ENCODE results near the gene MPZL2.
A peak's percentile ranks its signal among the peaks of the same experiment; 100 is the strongest.

The MPZL2 gene

GRCh38 chr11:118240999-118241763 lies 22.9 kb downstream of the MPZL2 start:
- no peak for DNase-seq

DNA sequence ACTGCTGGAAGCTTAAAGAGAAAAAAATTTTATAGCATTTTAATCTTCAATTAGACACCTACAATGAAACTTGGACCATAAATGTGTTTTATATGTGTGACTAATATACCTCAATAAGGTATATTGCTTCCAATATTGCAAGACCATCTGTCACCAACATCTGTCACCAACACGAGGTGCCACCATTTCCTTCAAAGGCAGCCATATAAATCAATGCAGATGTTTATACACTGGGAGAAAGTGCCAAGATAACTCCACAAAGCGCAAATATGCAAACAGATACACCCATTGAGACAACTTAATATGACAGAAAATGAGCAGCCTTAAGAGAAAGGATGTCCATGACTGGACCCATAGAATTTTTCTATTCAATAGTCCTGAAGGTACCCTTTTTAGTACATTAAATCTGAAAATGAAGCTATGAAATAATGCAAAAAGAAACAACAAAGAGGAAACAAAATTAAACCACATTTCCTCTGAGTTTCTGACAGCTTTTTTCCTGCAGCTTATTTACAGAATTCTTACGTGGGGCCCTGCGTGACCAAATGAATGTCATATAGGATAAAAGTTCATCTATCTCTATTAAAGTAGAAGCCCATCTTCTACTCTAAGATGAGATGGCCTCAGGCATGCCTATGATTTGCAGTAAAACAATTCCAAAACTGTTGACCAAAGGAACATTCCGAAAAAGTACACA lies 24.4 kb downstream of the MPZL2 start:
- no peak for DNase-seq

DNA sequence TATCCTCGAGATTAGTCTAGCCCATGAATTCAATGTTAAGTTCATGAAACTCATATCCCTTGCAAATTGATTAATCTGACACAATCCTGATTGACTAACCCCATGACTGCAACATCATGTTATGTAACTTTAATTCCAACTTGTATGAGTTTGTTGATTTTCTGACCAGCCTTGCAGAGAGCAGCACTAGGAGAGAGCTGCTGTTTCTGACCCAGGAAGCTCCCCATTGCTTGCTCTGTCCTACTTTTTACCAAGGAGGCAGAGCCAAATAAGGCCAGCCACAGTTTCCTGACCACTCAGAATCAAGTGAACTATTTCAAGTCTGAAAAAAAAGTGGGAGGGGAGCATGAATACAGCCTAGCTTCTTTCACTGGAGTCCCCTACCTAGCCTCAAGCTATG lies 25.2 kb downstream of the MPZL2 start:
- no peak for DNase-seq

- no peak for DNase-seq
Measured at GRCh38 chr11:118238421-118238820, 25.7 kb downstream of the MPZL2 start.

- no peak for DNase-seq
Measured at GRCh38 chr11:118236170-118236569, 27.9 kb downstream of the MPZL2 start.

DNA sequence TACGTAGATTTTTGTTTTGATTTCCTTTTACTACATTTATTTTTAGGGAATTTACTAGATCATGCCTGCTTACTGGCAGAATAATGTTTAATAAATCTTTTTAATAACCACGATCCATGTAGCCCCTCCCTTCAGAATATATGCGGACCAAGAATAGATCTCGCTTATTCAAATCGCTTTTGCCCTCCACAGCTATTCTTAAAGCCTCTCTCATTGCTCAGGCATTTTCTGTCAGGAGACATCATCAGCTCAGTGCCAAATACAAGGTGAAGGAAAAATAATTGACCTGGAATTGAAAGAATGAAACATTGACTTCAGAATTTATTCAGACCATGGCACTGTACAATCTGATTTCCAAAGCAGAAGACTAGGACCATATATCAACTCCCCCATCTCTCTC lies 29.3 kb downstream of the MPZL2 start:
- DNase-seq = no peak

DNA sequence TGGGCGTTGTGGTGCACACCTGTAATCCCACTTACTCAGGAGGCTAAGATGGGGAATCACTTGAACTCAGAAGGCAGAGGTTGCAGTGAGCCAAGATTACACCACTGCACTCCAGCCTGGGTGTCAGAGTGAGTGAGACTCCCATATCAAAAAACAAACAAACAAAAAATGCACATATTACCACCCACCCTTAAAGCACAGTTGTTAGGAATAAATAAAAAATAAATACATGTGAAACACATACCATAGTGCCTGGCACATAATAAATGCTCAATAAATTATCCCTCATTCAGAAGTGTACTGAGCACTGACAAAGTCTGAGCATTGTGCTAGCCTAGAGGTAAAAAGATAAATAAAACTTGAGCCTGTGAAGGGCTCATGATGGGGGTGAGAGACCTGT lies 30.2 kb downstream of the MPZL2 start:
- no peak for DNase-seq

DNA sequence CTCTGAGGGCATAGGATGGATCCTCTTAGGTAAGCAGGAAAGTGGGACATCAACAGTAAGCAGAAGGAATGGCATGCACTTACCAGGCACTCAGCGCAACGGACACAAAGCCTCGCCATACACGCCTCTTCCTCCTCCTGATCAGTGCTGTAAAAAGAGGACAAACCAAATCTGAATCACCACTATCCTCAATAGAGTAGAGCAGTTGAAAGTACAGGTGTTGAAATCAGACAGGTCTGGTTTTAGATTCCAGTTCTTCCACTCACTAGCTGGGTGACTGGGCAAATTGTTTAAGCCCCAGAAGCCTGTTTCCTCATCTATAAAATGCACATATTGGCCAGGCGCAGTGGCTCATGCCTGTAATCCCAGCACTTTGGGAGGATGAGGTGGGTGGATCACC lies 30.7 kb downstream of the MPZL2 start:
- DNase-seq = no peak

DNA sequence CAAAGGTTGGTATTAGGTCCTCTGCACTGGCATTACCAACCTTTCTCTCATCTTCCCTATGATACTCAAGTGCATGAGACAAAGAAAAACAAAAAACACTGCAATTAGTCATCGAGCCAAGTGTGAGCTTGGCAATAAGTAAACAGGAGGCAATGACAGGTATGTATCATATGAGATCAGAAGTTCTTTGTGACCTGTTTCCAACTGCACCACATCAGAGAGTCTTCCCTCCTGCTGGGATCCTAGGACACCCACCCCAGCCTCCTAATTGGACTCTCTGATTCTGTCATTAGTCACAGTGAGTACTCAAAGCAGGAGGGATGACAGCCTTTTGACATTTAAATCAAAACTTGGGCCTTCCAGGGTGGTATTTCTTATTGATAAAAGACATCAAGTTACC lies 31.4 kb downstream of the MPZL2 start:
- no peak for DNase-seq

DNA sequence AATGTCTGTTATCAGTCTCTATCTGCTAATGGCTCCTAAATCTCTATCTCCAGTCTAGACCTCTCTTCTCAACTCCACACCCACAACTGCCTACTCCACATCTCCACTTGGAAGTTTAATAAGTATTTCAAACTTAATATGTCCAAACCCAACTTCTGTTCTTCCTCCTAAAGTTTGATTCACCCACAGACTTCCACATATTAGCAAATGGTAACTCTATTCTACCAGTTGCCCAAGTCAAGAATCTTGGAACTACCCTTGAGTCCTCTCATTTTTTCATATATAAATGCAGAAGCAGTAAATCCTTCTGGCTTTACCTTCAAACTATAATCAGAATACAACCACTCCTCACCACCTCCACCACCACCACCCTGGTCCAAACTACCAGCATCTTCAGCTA lies 32.6 kb downstream of the MPZL2 start:
- DNase-seq = no peak

DNA sequence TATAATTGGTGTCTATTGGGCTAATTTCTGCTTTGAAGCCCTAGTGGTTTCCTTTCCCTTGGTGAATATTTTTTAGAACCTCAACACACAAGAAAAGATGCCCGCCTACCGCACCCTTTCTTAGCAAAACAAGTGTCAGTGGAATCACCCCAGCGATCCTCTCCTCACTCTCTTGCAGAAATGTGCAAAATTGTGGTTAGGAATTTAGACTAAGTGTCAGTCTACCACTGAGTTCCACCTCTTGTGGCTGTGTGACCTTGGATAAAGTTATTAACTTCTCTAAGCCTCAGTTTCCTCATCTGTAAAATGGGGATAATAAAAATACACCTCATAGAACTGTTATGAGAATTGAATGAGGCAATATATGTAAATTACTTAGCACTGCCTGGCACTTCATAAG lies 34.0 kb downstream of the MPZL2 start:
- DNase-seq = no peak

DNA sequence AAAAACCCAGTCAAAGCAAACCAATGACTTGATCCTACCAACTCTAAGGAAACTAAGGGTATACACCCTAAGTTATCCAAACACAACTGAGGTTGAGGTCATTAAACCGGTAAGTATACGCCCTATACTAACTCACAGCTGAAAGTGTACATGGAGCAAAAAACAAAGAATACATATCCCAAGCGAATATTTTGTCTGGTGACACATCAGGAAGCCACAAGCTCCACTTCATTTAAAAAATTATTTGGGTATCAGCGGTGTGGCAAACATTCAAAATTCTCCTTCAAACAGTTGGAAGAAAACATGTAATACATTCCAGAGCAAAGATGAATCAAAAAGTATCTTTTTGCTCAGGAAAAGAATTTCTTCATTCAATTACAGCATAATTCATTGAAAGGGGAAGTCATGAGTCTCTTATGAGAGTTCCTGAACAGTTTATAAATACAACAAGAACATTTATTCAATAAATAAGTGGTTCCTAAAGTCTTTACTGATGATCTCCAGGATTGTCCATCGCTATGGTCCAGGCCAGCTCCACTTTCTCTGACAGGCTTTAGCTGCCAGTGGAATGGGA lies 34.7 kb downstream of the MPZL2 start:
- DNase-seq = no peak

DNA sequence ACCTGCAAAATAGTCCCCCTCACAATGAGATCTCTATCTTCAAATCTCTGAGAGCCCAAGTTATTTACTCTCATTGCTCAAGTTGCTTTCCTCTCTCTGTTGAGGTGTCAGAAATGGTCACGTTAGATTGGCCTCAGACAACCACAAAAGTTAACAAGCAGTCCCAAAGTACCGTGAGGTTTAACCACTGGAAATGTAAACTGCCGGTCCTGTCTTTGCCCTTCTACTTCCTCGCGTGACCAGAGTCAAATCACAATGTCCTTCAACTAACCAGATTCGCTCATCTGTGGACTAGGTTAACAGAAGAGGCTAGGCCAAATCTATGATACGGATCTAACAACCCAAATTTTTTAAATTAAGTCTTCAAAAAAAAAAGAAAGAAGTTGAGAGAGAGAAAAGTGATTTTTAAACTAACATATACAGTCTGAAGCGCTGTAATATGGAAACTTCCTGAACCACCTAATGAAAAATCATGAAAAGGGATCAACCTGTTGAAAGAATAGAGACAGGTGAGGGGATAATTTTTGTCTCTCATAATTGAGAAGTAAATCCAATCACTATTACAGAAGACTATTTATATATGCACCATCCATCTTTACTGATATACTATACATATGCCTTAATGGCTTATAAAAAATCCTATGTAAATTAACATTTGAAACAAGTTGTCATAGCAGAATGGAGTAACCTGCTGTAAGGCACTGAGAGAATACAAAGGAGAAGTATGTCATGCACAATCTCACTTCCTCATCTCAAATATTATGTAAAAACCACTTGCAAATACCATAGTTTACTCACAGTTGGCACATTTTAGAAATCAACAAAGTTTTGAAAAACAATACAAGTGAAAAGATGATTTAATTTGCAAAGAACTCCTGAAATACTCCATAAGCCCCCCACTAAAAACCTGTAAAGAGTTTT lies 36.0 kb downstream of the MPZL2 start:
- DNase-seq = no peak

DNA sequence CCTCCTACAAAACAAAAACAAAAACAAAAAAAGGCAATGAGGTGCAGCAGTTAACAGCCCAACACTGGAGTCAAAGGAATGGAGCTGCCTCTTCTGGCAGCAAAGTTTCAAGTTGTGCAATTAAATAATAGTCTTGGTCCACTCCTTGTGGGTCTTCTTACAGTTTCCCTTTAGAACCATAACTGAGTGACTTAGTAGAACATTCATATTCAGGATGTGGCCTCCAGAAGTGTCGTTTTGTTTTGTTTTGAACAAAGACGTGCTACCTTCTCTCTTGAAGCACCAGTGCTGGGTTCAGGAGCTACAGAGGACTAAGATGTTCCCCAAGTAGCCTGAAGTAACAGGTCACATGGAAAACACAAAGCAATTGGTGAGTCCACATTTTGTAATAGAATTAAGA lies 37.3 kb downstream of the MPZL2 start:
- DNase-seq = no peak

GRCh38 chr11:118226296-118226695 lies 37.8 kb downstream of the MPZL2 start:
- DNase-seq = no peak

GRCh38 chr11:118224511-118225188 lies 39.4 kb downstream of the MPZL2 start, which contains the start of gene JAML:
Gene JAML (minus strand): TSS chr11:118225011. CDS start chr11:118214866, 10,145 bp downstream.
- DNase-seq = peak; percentile 43

DNA sequence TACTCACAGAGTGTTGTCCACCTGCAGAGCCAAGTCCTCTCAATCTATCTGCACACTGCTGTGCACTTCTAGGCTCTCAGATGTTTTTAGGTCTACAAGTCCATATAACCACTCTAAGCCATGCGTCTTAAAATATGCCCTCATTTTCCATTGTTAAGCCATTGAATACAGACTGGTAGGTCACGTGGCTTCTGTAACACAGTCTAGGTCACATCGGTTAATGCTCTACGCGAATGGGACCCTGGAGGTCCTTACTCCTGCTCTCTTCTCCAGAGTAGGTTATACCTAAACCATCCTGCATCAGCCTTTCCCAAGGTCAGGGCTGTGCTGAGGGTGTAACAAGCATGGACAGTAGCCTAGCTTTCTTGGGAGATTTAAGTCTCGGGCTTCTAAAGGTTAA lies 40.1 kb downstream of the MPZL2 start:
- no peak for DNase-seq

- no peak for DNase-seq
Measured at GRCh38 chr11:118223570-118223969, 40.5 kb downstream of the MPZL2 start.

DNA sequence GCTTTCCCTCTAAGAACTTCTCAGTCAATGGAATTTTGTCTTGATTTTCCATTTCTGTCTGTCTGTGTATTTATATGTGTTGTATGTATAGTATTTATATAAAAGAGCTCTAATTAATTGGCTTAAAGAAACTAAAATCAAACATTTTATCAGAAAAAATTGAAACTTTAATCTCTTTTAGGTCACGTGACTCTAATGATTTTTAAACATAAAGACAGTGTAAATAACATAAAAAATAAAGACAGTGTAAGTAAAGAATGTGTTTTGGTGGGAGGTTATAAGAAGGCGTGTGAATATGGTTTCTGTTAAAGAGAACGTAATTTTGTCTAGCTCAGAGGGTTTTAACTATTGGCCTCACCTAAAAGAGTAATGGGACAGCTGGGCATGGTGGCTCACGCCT lies 41.7 kb downstream of the MPZL2 start:
- no peak for DNase-seq

DNA sequence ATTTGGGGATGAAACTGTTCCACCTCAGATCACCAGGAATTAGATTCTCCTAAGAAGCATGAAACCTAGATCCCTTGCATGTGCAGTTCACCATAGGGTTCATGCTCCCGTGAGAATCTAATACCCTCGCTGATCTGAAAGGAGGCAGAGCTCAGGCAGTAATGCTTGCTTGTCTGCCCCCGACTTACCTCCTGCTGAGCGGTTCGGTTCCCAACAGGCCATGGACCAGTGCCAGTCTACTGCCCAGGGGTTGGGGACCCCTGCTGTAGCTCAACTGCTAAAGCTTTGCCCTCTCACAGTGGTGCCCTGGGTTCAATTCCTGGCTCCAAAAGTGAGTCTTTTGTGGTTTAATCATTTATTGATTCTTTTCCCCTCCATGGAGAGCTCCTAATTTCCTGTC lies 42.7 kb downstream of the MPZL2 start:
- no peak for DNase-seq

DNA sequence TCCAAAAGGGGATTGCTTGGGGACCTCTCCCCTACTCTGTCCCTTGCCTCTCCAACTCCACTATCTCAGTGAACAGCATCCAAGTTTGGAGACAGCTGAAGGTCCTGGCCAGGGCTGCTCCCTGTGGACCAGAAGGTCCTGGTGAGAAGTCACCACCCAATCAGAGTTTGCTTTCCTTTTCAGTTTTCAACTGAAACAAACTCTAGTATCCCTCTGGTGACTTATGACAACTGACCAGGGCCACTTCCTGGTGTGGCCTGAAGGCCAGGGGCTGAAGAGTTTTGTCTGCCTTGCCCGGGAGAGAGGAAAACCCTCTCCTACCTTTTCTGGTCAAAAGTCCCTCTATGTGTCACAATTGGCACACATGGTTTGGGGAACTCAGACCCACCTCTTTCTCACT lies 44.4 kb downstream of the MPZL2 start:
- no peak for DNase-seq

- DNase-seq = no peak
Measured at GRCh38 chr11:118219244-118219643, 44.9 kb downstream of the MPZL2 start.

- no peak for DNase-seq
Measured at GRCh38 chr11:118217575-118217974, 46.5 kb downstream of the MPZL2 start.

All from stimulated activated CD4-positive, alpha-beta T cell treated with anti-CD3 and anti-CD28 coated beads, Interleukin-12 subunit alpha, Interleukin-12 subunit beta, amount 100 ng/mL, for 4 hours (primary cell).